NT2/D1 (cell line): ENCODE measurements around the gene ACBD3.

Source experiments
- SUZ12 ChIP-seq: IDR thresholded peaks from 2 replicates; pipeline ENCODE4 v1.6.1; 2011; ENCODE audit not compliant: insufficient read length, insufficient read depth; ENCODE audit errors: extremely low read depth
- YY1 ChIP-seq: IDR thresholded peaks from 2 replicates; pipeline ENCODE4 v1.6.1; 2011; ENCODE audit not compliant: insufficient read length, insufficient read depth
- ZNF274 ChIP-seq: IDR thresholded peaks from 2 replicates; pipeline ENCODE4 v1.6.1; 2011; ENCODE audit warnings: mild to moderate bottlenecking, low read depth, low read length

DNA sequence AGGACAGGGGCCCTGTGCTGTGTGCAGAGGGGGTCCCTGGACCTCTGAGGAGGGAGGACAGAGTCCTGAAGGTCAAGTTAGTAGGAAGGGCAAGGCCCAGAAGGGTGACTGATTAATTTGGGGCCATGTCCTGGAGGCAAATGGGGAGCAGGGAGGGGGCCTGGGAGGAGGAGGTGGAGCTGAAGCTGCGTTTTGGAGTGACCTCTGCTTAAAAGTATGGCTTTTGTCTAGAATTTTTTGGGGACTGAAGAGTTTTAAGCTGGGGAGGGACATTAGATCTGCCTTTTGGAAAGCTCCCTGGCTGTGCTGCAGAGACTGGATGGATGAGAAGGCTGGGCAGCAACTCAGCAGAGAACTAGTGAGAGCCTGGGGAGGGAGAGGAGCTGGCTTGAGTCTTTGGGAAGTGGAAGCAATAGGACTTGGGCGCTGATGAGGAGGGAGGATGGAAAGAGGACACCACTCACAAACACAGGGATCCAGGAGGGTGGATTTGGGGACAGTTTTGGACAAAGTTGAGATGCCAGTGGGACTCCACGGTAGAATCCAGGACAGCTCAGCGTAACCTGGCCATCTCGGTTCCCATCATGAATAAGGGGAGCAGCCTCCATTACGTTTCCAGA, 52.9 kb downstream of the ACBD3 start:
- TF ChIP-seq SUZ12 (no peak), ZNF274 (no peak), YY1 (no peak)
